ENCODE measurements around the gene PTTG1. TPM values are rescaled to one million over a fixed set of nuclear protein-coding genes. Genes with fewer than 3 reads are reported as not detected.

PTTG1 gene
- total RNA-seq, 1 experiment from 2014 or later: 262 TPM

GRCh38 chr5:160384681-160385080 lies 37.0 kb upstream of the PTTG1 start:
- DNase-seq: no peak
- H3F3A ChIP-seq (ENCODE audit: insufficient read depth, low read depth): no peaks in the 10 kb centered on the region
- no peak overlapping the region for H3K4me3 ChIP-seq
- H3K36me3 ChIP-seq (ENCODE audit: low read depth): no peaks in the 10 kb centered on the region
- H4K20me1 ChIP-seq (ENCODE audit: insufficient read depth): no peaks in the 10 kb centered on the region
- H3K79me2 ChIP-seq (ENCODE audit: low read depth): no peaks in the 10 kb centered on the region
- BruUV-seq (replicated peaks): no TSS peak
- no peaks in the 10 kb centered on the region for H3K4me1 ChIP-seq (replicated peaks; ENCODE audit: insufficient read depth)
- no peak overlapping the region for H3K4me2 ChIP-seq
- no peak overlapping the region for H2AFZ ChIP-seq
- ChIA-PET CTCF (no interaction called here), POLR2A (ENCODE audit: unreplicated experiment) (no interaction called here)
- intact Hi-C loops (cut with micrococcal nuclease; ENCODE audit: unreplicated experiment): no loop called here
- no peaks in the 10 kb centered on the region for H3K27me3 ChIP-seq (ENCODE audit: insufficient read depth, low read depth)
- TF ChIP-seq, protein P1, sequence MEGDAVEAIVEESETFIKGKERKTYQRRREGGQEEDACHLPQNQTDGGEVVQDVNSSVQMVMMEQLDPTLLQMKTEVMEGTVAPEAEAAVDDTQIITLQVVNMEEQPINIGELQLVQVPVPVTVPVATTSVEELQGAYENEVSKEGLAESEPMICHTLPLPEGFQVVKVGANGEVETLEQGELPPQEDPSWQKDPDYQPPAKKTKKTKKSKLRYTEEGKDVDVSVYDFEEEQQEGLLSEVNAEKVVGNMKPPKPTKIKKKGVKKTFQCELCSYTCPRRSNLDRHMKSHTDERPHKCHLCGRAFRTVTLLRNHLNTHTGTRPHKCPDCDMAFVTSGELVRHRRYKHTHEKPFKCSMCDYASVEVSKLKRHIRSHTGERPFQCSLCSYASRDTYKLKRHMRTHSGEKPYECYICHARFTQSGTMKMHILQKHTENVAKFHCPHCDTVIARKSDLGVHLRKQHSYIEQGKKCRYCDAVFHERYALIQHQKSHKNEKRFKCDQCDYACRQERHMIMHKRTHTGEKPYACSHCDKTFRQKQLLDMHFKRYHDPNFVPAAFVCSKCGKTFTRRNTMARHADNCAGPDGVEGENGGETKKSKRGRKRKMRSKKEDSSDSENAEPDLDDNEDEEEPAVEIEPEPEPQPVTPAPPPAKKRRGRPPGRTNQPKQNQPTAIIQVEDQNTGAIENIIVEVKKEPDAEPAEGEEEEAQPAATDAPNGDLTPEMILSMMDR (conservative IDR thresholded peaks at IDR 0.05): no peak
- TF ChIP-seq EZH2 (IDR thresholded peaks at IDR 0.05; ENCODE audit: low read depth): no peak
- no peaks in the 10 kb centered on the region; the same call in 1 of the 2 replicates for H3K9me3 ChIP-seq (ENCODE audit: insufficient read depth, low read depth)
- no peaks in the 10 kb centered on the region for H3K9me2 ChIP-seq (ENCODE audit: insufficient read depth)
- no peak overlapping the region for H3K27ac ChIP-seq

DNA sequence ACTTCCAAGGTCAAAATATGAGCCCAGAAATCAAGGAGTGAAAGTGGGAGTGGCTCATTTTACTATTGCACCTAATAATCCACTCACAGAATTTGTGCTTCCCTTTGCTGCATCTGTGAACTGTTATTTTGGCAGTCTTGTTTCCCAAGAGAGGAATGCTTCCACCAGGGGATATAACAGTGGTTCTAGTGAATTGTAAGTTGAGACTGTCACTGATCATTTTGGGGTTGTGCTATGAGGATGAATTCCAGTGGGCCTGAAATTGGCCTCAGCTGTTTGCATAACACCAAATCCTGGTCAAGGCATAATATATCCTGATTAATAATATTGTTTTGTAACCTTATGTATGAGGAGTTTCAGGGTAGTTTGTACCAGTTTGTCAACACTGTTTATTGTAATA lies 36.2 kb upstream of the PTTG1 start:
- no peaks in the 10 kb centered on the region for H3K36me3 ChIP-seq (ENCODE audit: low read depth)
- no TSS peak for BruUV-seq (replicated peaks)
- H3K79me2 ChIP-seq (ENCODE audit: low read depth): no peaks in the 10 kb centered on the region
- ChIA-PET CTCF (no interaction called here), POLR2A (ENCODE audit: unreplicated experiment) (no interaction called here)
- intact Hi-C loops (cut with micrococcal nuclease; ENCODE audit: unreplicated experiment): no loop called here
- TF ChIP-seq, protein P1 (conservative IDR thresholded peaks at IDR 0.05): no peak
- TF ChIP-seq EZH2 (IDR thresholded peaks at IDR 0.05; ENCODE audit: low read depth): no peak
- H3K4me1 ChIP-seq (replicated peaks; ENCODE audit: insufficient read depth): no peaks in the 10 kb centered on the region
- no peak overlapping the region for H3K4me2 ChIP-seq
- H3K9me3 ChIP-seq (ENCODE audit: insufficient read depth, low read depth): no peaks in the 10 kb centered on the region; the same call in 1 of the 2 replicates
- H4K20me1 ChIP-seq (ENCODE audit: insufficient read depth): no peaks in the 10 kb centered on the region
- no peak overlapping the region for H3K27ac ChIP-seq
- H3K4me3 ChIP-seq: no peak overlapping the region
- no peaks in the 10 kb centered on the region for H3F3A ChIP-seq (ENCODE audit: insufficient read depth, low read depth)
- H3K27me3 ChIP-seq (ENCODE audit: insufficient read depth, low read depth): no peaks in the 10 kb centered on the region
- H3K9me2 ChIP-seq (ENCODE audit: insufficient read depth): no peaks in the 10 kb centered on the region
- no peak overlapping the region for H2AFZ ChIP-seq
- DNase-seq: no peak

GRCh38 chr5:160387445-160387844 lies 34.2 kb upstream of the PTTG1 start:
- no peak for TF ChIP-seq EZH2 (IDR thresholded peaks at IDR 0.05; ENCODE audit: low read depth)
- TF ChIP-seq, protein P1 (conservative IDR thresholded peaks at IDR 0.05): no peak
- BruUV-seq (replicated peaks): no TSS peak
- Histone ChIP-seq H3F3A (ENCODE audit: insufficient read depth, low read depth) (no peaks in the 10 kb centered on the region), H3K4me1 (replicated peaks; ENCODE audit: insufficient read depth) (no peaks in the 10 kb centered on the region), H3K36me3 (ENCODE audit: low read depth) (no peaks in the 10 kb centered on the region), H3K27me3 (ENCODE audit: insufficient read depth, low read depth) (no peaks in the 10 kb centered on the region), H3K79me2 (ENCODE audit: low read depth) (no peaks in the 10 kb centered on the region), H3K9me2 (ENCODE audit: insufficient read depth) (no peaks in the 10 kb centered on the region), H3K4me2 (no peak overlapping the region), H3K4me3 (no peak overlapping the region), H4K20me1 (ENCODE audit: insufficient read depth) (no peaks in the 10 kb centered on the region), H3K27ac (no peak overlapping the region), H2AFZ (no peak overlapping the region), H3K9me3 (ENCODE audit: insufficient read depth, low read depth) (no peaks in the 10 kb centered on the region; the same call in 1 of the 2 replicates)
- intact Hi-C loops (cut with micrococcal nuclease; ENCODE audit: unreplicated experiment): no loop called here
- ChIA-PET CTCF (interaction anchor here (0.7 kb wide), 1 partner anchor 422 kb away, joined by 3 read pairs; no protein-coding TSS in a partner anchor), POLR2A (ENCODE audit: unreplicated experiment) (no interaction called here)
- no peak for DNase-seq

Data from PC-9 (cell line).